H1 (cell line): ENCODE measurements around the gene SCNN1A. TPM values are rescaled to one million over a fixed set of nuclear protein-coding genes. Genes with fewer than 3 reads are reported as not detected.

ENCODE experiments used
- CTCF ChIA-PET: fragments of 300-600 bp; sonication (Branson Sonifier 250); formaldehyde crosslinking; loops from one replicate; lab custom pipeline; 2021; ENCODE audit not compliant: partially characterized antibody; lab: Charles Lee
- POLR2A ChIA-PET: fragments of 300-600 bp; sonication (Branson Sonifier 250); formaldehyde crosslinking; loops from one replicate; lab custom pipeline; 2021; ENCODE audit warnings: inconsistent platforms; ENCODE audit not compliant: partially characterized antibody; lab: Charles Lee
- DNase-seq, 2 experiments: peaks; one replicate each; pipeline versions ENCODE4 v3.0.0 to v3.0.0-alpha.2; 2010 to 2022; ENCODE audit warnings: low spot score in 2 of 2, low read depth in 1 of 2, mixed read lengths in 1 of 2
- FAIRE-seq: peaks from 2 replicates; lab custom pipeline; 2011; peaks lifted over from hg19 to GRCh38; lab: Jason Lieb, UNC
- H2AFZ ChIP-seq: 2 replicates; pipeline ENCODE4 v1.8.1; 2012; ENCODE audit warnings: low read length, inconsistent platforms
- H2AK5ac ChIP-seq: 2 replicates; pipeline ENCODE4 v1.6.1; 2013; ENCODE audit warnings: low read depth, low read length
- H2BK120ac ChIP-seq: replicated peaks from 2 replicates; pipeline ENCODE3; 2013; ENCODE audit warnings: low read depth, low read length, inconsistent platforms
- H2BK12ac ChIP-seq: 2 replicates; pipeline ENCODE4 v1.6.1; 2013; ENCODE audit warnings: low read depth, low read length
- H2BK15ac ChIP-seq: 2 replicates; pipeline ENCODE4 v1.6.1; 2013; ENCODE audit warnings: low read length
- H2BK20ac ChIP-seq: 2 replicates; pipeline ENCODE4 v1.6.1; 2013; ENCODE audit warnings: low read length
- H2BK5ac ChIP-seq: 2 replicates; pipeline ENCODE4 v1.6.1; 2013; ENCODE audit warnings: low read depth, low read length
- H3K14ac ChIP-seq: 2 replicates; pipeline ENCODE4 v1.6.1; 2013; ENCODE audit warnings: inconsistent platforms; ENCODE audit not compliant: insufficient read length
- H3K18ac ChIP-seq: 2 replicates; pipeline ENCODE4 v1.6.1; 2013; ENCODE audit warnings: low read length; ENCODE audit errors: extremely low read depth
- H3K23ac ChIP-seq: 2 replicates; pipeline ENCODE4 v1.6.1; 2013; ENCODE audit warnings: inconsistent platforms; ENCODE audit not compliant: insufficient read length
- H3K23me2 ChIP-seq: 2 replicates; pipeline ENCODE4 v1.6.1; 2013; ENCODE audit warnings: low read depth, low read length
- H3K27ac ChIP-seq: 2 replicates; pipeline ENCODE4 v1.6.1; 2011; ENCODE audit warnings: low read depth, low read length, inconsistent platforms
- H3K27me3 ChIP-seq, 4 experiments: replicated peaks in 1 of 4; 1 replicate in 1 of 4; 2 replicates in 3 of 4; pipeline versions ENCODE4 v1.6.1 to v1.8.1; 2011 to 2013; ENCODE audit warnings: low read length in 3 of 4, mild to moderate bottlenecking in 3 of 4, inconsistent platforms in 2 of 4, mixed read lengths in 2 of 4, moderate library complexity in 1 of 4; ENCODE audit not compliant: control insufficient read depth in 3 of 4, insufficient read depth in 3 of 4; ENCODE audit errors: extremely low read depth in 1 of 4
- H3K36me3 ChIP-seq, 4 experiments: 2 replicates each; pipeline versions ENCODE4 v1.6.1 to v1.8.1; 2011 to 2013; ENCODE audit warnings: mild to moderate bottlenecking in 4 of 4, low read length in 3 of 4, moderate library complexity in 2 of 4, control low read depth in 1 of 4, inconsistent platforms in 1 of 4; ENCODE audit not compliant: insufficient read depth in 4 of 4, control insufficient read depth in 2 of 4
- H3K4ac ChIP-seq: replicated peaks from 2 replicates; pipeline ENCODE3; 2013; ENCODE audit warnings: low read length, low read depth, mixed read lengths, inconsistent platforms; ENCODE audit not compliant: insufficient read length
- H3K4me1 ChIP-seq, 4 experiments: replicated peaks in 1 of 4; 1 replicate in 1 of 4; 2 replicates in 3 of 4; pipeline versions ENCODE4 v1.6.1 to v1.8.1; 2011 to 2013; ENCODE audit warnings: low read length in 3 of 4, inconsistent platforms in 2 of 4, mixed read lengths in 1 of 4; ENCODE audit not compliant: insufficient read depth in 4 of 4, control insufficient read depth in 3 of 4
- H3K4me2 ChIP-seq, 2 experiments: 2 replicates each; pipeline versions ENCODE4 v1.6.1 to v1.8.1; 2011 to 2013; ENCODE audit warnings: low read depth in 2 of 2, low read length in 2 of 2, control low read depth in 1 of 2, inconsistent platforms in 1 of 2, mild to moderate bottlenecking in 1 of 2; ENCODE audit not compliant: insufficient read depth in 1 of 2
- H3K4me3 ChIP-seq, 4 experiments: fragments of 200-600, 300-600 bp in 1 of 4; sonication (generic), shearing (Covaris generic), sonication (Bioruptor Twin) in 1 of 4; 2 replicates each; pipeline versions ENCODE4 v1.5.1 to v1.8.1; 2011 to 2016; ENCODE audit warnings: low read length in 4 of 4, low read depth in 3 of 4, control low read depth in 2 of 4, inconsistent platforms in 2 of 4, mild to moderate bottlenecking in 2 of 4, mixed read lengths in 1 of 4, moderate library complexity in 1 of 4; ENCODE audit not compliant: insufficient read depth in 2 of 4; ENCODE audit errors: extremely low read depth in 1 of 4
- H3K56ac ChIP-seq: replicated peaks from 2 replicates; pipeline ENCODE3; 2013; ENCODE audit warnings: low read depth, mild to moderate bottlenecking, mixed read lengths, low read length, inconsistent platforms; ENCODE audit not compliant: insufficient read length
- H3K79me1 ChIP-seq: 2 replicates; pipeline ENCODE4 v1.6.1; 2013; ENCODE audit warnings: low read depth, low read length, control low read depth
- H3K79me2 ChIP-seq, 2 experiments: 2 replicates each; pipeline versions ENCODE4 v1.6.1 to v1.8.1; 2012 to 2013; ENCODE audit warnings: low read length in 2 of 2, mild to moderate bottlenecking in 2 of 2, inconsistent platforms in 1 of 2; ENCODE audit not compliant: insufficient read depth in 2 of 2, control insufficient read depth in 1 of 2
- H3K9ac ChIP-seq, 4 experiments: replicated peaks in 1 of 4; 1 replicate in 1 of 4; 2 replicates in 3 of 4; pipeline versions ENCODE4 v1.6.1 to v1.8.1; 2011 to 2013; ENCODE audit warnings: low read depth in 3 of 4, low read length in 3 of 4, control low read depth in 2 of 4, mild to moderate bottlenecking in 2 of 4, moderate library complexity in 2 of 4, inconsistent platforms in 1 of 4; ENCODE audit errors: extremely low read depth in 1 of 4
- H3K9me3 ChIP-seq, 2 experiments: 2 replicates each; pipeline versions ENCODE4 v1.6.1 to v1.8.1; 2012 to 2013; ENCODE audit warnings: mild to moderate bottlenecking in 2 of 2, moderate library complexity in 2 of 2, control low read depth in 1 of 2, inconsistent platforms in 1 of 2, low read depth in 1 of 2, low read length in 1 of 2, mixed read lengths in 1 of 2; ENCODE audit not compliant: insufficient read depth in 2 of 2
- H4K20me1 ChIP-seq, 2 experiments: replicated peaks in 1 of 2; 2 replicates each; pipeline versions ENCODE3 to v1.8.1; 2011 to 2013; ENCODE audit warnings: inconsistent platforms in 2 of 2, low read length in 2 of 2, mild to moderate bottlenecking in 1 of 2; ENCODE audit not compliant: insufficient read depth in 2 of 2, control insufficient read depth in 1 of 2
- H4K5ac ChIP-seq: 2 replicates; pipeline ENCODE4 v1.6.1; 2013; ENCODE audit warnings: low read length, low read depth, mixed read lengths, inconsistent platforms; ENCODE audit not compliant: insufficient read length
- H4K8ac ChIP-seq: 2 replicates; pipeline ENCODE4 v1.8.0; 2013; ENCODE audit warnings: mild to moderate bottlenecking, moderate library complexity, low read length, inconsistent platforms; ENCODE audit not compliant: insufficient read depth; ENCODE audit errors: extremely low read depth
- H4K91ac ChIP-seq: replicated peaks from 2 replicates; pipeline ENCODE3; 2013; ENCODE audit warnings: low read length, mixed read lengths, inconsistent platforms; ENCODE audit not compliant: insufficient read length
- BACH1 ChIP-seq: IDR thresholded peaks from 2 replicates; pipeline ENCODE4 v1.6.1; 2012; ENCODE audit warnings: low read length, improper control_type of control experiment
- CEBPB ChIP-seq: IDR thresholded peaks from 2 replicates; pipeline ENCODE4 v1.6.1; 2012; ENCODE audit warnings: low read depth, low read length
- EGR1 ChIP-seq: IDR thresholded peaks from 2 replicates; pipeline ENCODE4 v1.6.1; 2011; ENCODE audit warnings: low read depth, low read length, borderline replicate concordance
- MAFK ChIP-seq: IDR thresholded peaks from 2 replicates; pipeline ENCODE4 v1.6.1; 2012; ENCODE audit warnings: low read depth, mild to moderate bottlenecking, improper control_type of control experiment, low read length
- RXRA ChIP-seq: IDR thresholded peaks from 2 replicates; pipeline ENCODE4 v1.6.1; 2011; ENCODE audit warnings: low read depth, mild to moderate bottlenecking, low read length, moderate library complexity; ENCODE audit not compliant: insufficient read depth
- SAP30 ChIP-seq: fragments of 300-600 bp; sonication (generic); IDR thresholded peaks from 2 replicates; pipeline ENCODE4 v1.7.1; 2012; ENCODE audit warnings: low read length, moderate library complexity, mild to moderate bottlenecking, inconsistent platforms; ENCODE audit not compliant: insufficient read depth, insufficient replicate concordance
- SP4 ChIP-seq: IDR thresholded peaks from 2 replicates; pipeline ENCODE4 v1.6.1; 2012; ENCODE audit warnings: low read length, inconsistent platforms
- ZNF274 ChIP-seq: IDR thresholded peaks from 2 replicates; pipeline ENCODE4 v1.7.0; 2012; ENCODE audit warnings: low read length, borderline replicate concordance; ENCODE audit errors: extremely low read depth
- WGBS, 2 experiments: shearing (Covaris generic) in 1 of 2; methylation state at CpG; one replicate each; pipeline versions ENCODE4 v1.1.6 to v1.1.7; 2013 to 2015; ENCODE audit warnings: low lambda C conversion rate in 2 of 2, mixed read lengths in 2 of 2, inconsistent platforms in 1 of 2, low coverage in 1 of 2, missing lambda C conversion rate in 1 of 2; ENCODE audit not compliant: insufficient replicate concordance in 2 of 2, insufficient coverage in 1 of 2, insufficient read length in 1 of 2; ENCODE audit errors: extremely low coverage in 1 of 2, missing lambda C conversion rate in 1 of 2; 5-methylcytosine and 5-hydroxymethylcytosine counted together
- polyA plus RNA-seq, 7 experiments: library from polyadenylated mRNA; depleted of rRNA in 3 of 7; stranded (reverse) in 5 of 7; unstranded in 2 of 7; fragments of >200 nt in 5 of 7; fragments of 200-250 nt in 2 of 7; gene quantifications; 1 replicate in 5 of 7; 2 replicates in 1 of 7; 4 replicates in 1 of 7; pipeline versions ENCODE4 v1.2.1 to v1.2.3, GENCODE V29; 2011 to 2013; ENCODE audit warnings: missing spikeins in 2 of 7, mixed read lengths in 2 of 7
- total RNA-seq: library from RNA; stranded (reverse); fragmentation: NEBNext Ultra II Directional; extraction: Animal tissue kit (Norgen Biotek cat#: 25700); gene quantifications from 2 replicates; pipeline ENCODE4 v1.2.1, GENCODE V29; 2021
- TF ChIP-seq, protein P1 (sequence below): IDR thresholded peaks from 2 replicates; pipeline ENCODE4 v1.6.1; 2012; ENCODE audit warnings: inconsistent platforms
- TF ChIP-seq, protein P2 (sequence below): IDR thresholded peaks from 2 replicates; pipeline ENCODE4 v1.6.1; 2012; ENCODE audit warnings: low read length, inconsistent platforms

The SCNN1A gene
- total and polyA plus RNA-seq, 2 of the 8 experiments (the other 6 are each of a cell fraction or from before 2014, with no cell fraction given) = 85.5 to 156 TPM

DNA sequence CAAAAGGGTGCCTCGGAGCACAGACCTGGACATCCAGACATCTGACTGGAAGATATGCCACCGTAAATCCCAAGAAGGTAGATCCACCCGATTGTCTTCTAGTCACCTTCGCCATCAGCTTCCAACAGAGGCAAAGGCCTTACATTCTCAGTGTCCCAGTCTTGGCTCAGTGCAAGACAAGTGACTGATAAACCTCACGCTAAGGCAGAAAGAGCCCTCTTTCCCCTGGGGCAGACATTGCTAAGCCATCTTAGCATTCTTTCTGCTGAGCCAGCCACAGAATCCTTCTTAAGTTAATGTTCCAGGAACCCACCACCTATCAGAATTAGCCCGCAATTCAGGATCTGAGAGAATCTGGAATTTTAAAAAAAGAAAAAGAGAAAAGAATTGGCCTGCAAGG is 69.2 kb downstream of the SCNN1A start:
- no peak overlapping the region for H2BK12ac ChIP-seq
- peaks cover 6% of the 10 kb centered on the region; the same call in 1 of the 2 replicates for H3K23me2 ChIP-seq
- H4K20me1 ChIP-seq = no peaks in the 10 kb centered on the region
- no peak overlapping the region for H3K27ac ChIP-seq
- no peak overlapping the region for H2AK5ac ChIP-seq
- no peak overlapping the region for H3K4ac ChIP-seq
- H3K9ac ChIP-seq = no peak overlapping the region
- peaks cover 0 to 9% (median 6%) of the 10 kb centered on the region in 4 experiments; a peak in 5 of 7 replicates for H3K4me1 ChIP-seq
- no peak overlapping the region for H3K4me2 ChIP-seq
- no peaks in the 10 kb centered on the region for H3K79me1 ChIP-seq
- no peak overlapping the region for H3K18ac ChIP-seq
- no peak overlapping the region for H3K4me3 ChIP-seq
- H2AFZ ChIP-seq = no peak overlapping the region
- no peak overlapping the region for H3K23ac ChIP-seq
- H2BK15ac ChIP-seq = no peak overlapping the region
- ChIA-PET POLR2A (interaction anchor here (1.2 to 1.3 kb wide), 2 partner anchors 9 to 36 kb away, joined by 3 read pairs; partner anchors contain the start of gene TNFRSF1A), CTCF (interaction anchor here (0.5 to 3.4 kb wide), 14 partner anchors 12 to 1114 kb away, joined by 3 to 14 read pairs (median 4); partner anchors contain the start of gene SCNN1A)
- no peaks in the 10 kb centered on the region for H3K79me2 ChIP-seq
- H2BK120ac ChIP-seq = no peak overlapping the region
- H4K5ac ChIP-seq = no peak overlapping the region
- no peak overlapping the region; the same call in 1 of the 2 replicates for H4K8ac ChIP-seq
- H4K91ac ChIP-seq = no peak overlapping the region
- DNase-seq = no peak
- H3K36me3 ChIP-seq = no peaks in the 10 kb centered on the region
- H3K56ac ChIP-seq = no peak overlapping the region
- peaks cover 0 to 4% (median 2%) of the 10 kb centered on the region in 4 experiments; a peak in 4 of 7 replicates for H3K27me3 ChIP-seq
- no peak overlapping the region for H3K14ac ChIP-seq
- H2BK5ac ChIP-seq = no peak overlapping the region
- no peak for FAIRE-seq
- no peak overlapping the region for H2BK20ac ChIP-seq
- WGBS, 2 experiments = 71% methylated on average over 6 of the region's 6 CpGs; no CpG with 5 or more reads in 1 of the 2 experiments
- TF ChIP-seq CEBPB = no peak
- TF ChIP-seq, protein P1, sequence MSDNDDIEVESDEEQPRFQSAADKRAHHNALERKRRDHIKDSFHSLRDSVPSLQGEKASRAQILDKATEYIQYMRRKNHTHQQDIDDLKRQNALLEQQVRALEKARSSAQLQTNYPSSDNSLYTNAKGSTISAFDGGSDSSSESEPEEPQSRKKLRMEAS = no peak
- TF ChIP-seq BACH1 = no peak
- no peak for TF ChIP-seq SAP30
- TF ChIP-seq EGR1 = no peak
- TF ChIP-seq MAFK = no peak
- TF ChIP-seq ZNF274 = no peak
- no peak for TF ChIP-seq RXRA
- TF ChIP-seq, protein P2, sequence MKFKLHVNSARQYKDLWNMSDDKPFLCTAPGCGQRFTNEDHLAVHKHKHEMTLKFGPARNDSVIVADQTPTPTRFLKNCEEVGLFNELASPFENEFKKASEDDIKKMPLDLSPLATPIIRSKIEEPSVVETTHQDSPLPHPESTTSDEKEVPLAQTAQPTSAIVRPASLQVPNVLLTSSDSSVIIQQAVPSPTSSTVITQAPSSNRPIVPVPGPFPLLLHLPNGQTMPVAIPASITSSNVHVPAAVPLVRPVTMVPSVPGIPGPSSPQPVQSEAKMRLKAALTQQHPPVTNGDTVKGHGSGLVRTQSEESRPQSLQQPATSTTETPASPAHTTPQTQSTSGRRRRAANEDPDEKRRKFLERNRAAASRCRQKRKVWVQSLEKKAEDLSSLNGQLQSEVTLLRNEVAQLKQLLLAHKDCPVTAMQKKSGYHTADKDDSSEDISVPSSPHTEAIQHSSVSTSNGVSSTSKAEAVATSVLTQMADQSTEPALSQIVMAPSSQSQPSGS = no peak
- TF ChIP-seq SP4 = no peak
- no peaks in the 10 kb centered on the region for H3K9me3 ChIP-seq
